ENCODE data around the gene CFAP92. TPM values are rescaled to one million over a fixed set of nuclear protein-coding genes. Genes with fewer than 3 reads are reported as not detected.
A peak's percentile ranks its signal among the peaks of the same experiment; 100 is the strongest.

Gene CFAP92, protein sequence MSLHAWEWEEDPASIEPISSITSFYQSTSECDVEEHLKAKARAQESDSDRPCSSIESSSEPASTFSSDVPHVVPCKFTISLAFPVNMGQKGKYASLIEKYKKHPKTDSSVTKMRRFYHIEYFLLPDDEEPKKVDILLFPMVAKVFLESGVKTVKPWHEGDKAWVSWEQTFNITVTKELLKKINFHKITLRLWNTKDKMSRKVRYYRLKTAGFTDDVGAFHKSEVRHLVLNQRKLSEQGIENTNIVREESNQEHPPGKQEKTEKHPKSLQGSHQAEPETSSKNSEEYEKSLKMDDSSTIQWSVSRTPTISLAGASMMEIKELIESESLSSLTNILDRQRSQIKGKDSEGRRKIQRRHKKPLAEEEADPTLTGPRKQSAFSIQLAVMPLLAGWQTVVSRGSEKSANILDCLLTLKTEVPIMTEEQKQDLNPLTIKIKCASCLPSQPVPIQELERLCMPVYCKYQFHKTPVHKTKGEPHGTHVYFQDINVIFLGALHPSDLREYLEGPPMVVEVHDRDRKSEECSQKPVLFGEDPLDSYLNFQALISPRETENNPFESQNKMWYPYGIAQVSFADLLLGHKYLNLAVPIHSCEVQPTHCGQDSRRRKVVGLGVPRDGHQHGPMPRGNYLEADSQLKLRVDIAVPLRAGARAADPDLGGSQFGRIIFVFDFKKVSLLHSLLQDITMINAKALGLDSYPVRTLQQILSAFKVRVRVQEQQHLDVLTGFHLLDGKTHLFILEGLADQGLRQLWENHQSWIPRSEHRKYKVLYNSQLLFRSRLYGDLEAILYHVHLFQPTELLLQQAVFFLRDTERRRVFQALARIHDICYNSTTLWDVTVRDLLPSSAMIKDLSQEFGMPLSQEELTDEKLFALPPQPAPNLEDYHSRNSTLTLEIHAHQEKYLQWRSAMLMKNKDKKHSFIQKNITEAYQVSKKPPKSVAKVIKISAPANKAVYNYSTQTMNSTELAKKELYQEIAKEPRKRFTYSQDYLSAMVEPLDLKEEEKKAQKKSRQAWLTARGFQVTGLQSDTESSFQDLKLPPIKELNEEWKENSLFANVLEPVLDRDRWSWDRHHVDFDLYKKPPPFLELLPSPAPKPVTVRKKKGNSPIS
- total RNA-seq (2014; rRNA removed; shearing (Covaris generic)) = not detected in 2 replicates

GRCh38 chr3:128993461-128994172 is at the start of gene CFAP92:
Gene CFAP92, minus strand, starts transcription at chr3:128994076. Its CDS starts 772 bp downstream, at chr3:128993304.
- DNase-seq (ENCODE audit: low spot score) = peak; percentile 94
- in situ Hi-C loops (cut with HindIII; ENCODE audit: low sequenced_read_pairs) = no loop called here

GRCh38 chr3:129040579-129041300 is 46.9 kb upstream of the CFAP92 start:
- in situ Hi-C loops (cut with HindIII; ENCODE audit: low sequenced_read_pairs) = no loop called here
- no peak for DNase-seq (ENCODE audit: low spot score)

DNA sequence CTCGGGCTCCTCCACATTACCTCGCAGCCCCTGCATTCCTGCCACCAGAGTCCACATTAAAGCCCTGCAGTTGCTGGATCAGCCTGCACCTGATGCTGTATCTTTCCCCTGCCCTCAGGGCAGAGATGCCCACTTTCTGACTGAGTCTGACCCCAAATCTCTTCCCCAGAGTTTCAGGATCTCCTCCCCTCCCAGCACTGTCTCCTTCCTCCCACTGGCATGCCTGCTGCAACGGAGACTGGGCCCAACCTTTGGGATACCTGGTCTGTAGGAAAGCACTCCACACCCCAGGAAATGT is 46.1 kb upstream of the CFAP92 start:
- in situ Hi-C loops (cut with HindIII; ENCODE audit: low sequenced_read_pairs) = no loop called here
- DNase-seq (ENCODE audit: low spot score) = no peak

DNA sequence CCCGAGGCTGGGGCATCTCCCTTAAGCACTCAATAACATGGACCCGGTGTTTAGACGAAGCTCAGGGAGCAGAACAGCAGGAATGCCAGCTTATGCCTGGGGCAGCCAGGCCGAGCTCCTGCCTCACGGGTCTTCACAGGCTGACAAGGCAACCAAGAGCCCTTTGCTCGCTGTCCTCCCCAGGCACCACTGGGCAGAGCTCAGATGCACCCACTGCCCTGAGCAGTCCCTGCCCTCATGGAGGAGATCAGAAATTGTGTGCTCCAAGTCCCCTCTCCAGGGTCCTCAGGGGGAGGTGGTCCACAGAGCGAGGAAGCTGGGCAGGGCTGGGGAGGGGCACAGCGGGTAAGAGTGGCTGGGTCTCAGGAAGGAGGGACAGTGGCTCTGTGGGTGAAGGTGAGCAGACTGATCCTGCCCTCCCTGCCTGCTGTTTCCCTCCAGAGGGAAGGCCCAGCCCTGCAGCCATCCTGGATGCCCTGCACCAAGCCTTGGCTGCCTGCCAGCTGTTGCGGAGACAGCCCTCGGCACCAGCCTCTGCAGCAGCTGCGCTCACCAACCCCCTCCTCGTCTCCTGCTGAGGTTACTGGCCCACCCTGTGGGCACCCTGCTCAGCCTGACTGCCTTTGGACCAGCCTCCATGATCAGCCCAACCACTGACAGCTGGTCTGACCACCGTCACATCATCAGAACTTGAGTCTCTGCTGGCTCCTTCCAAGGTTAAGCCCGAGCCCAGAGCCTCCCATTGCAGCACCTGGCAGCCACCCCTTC is 45.6 kb upstream of the CFAP92 start:
- in situ Hi-C loops (cut with HindIII; ENCODE audit: low sequenced_read_pairs) = no loop called here
- no peak for DNase-seq (ENCODE audit: low spot score)

- no peak for DNase-seq (ENCODE audit: low spot score)
These were observed 44.4 kb upstream of the CFAP92 start for GRCh38 chr3:129038121-129038855.

GRCh38 chr3:129037093-129037419 is 43.2 kb upstream of the CFAP92 start:
- in situ Hi-C loops (cut with HindIII; ENCODE audit: low sequenced_read_pairs) = no loop called here
- DNase-seq (ENCODE audit: low spot score) = no peak

More at GRCh38 chr3:129038121-129038855, 44.4 kb upstream of the CFAP92 start:
- in situ Hi-C loops (cut with HindIII; ENCODE audit: low sequenced_read_pairs) = no loop called here

DNA sequence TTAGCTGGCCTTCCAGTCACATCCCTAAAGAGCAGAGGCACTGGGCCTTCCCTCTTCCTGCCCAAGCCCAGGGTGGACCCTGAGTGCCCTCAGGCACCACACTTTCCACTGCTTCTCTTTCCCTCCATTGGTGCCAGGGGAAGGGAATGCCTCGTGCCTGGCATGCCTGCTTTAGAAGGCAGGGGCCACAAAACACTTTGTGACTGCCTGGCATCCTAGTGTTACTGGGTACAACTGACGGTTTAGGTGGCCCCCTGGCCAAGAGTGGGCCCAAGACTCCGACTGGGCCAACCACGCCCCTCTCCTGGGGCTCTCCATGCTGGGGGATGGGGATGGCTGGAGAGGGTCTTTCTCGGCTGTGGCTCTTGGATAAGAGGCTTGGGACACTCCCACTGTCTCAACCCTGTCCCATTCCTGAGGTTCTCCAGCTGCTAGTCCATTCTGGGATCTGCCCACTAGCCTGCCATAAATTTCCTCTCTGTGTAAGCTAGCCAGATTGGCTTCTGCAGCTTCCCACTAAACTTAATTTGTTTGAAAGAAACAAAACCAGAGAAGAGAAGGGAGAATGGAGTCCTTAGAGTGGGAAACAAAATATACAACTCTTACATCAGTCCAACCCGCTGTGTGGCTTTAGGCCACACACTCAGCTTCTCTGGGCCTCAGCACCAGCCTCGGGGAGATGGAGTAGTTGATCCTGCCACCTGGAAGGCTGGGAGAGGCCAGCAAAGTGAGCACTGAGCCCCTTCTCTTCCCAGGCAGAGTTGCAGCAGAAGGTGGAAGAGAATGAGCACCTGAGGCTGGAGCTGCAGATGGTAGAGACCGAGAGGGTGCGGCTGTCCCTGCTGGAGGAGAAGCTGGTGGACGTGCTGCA is 42.6 kb upstream of the CFAP92 start:
- in situ Hi-C loops (cut with HindIII; ENCODE audit: low sequenced_read_pairs) = no loop called here
- no peak for DNase-seq (ENCODE audit: low spot score)

GRCh38 chr3:129035360-129036221 is 41.7 kb upstream of the CFAP92 start:
- in situ Hi-C loops (cut with HindIII; ENCODE audit: low sequenced_read_pairs) = no loop called here
- DNase-seq (ENCODE audit: low spot score) = no peak

DNA sequence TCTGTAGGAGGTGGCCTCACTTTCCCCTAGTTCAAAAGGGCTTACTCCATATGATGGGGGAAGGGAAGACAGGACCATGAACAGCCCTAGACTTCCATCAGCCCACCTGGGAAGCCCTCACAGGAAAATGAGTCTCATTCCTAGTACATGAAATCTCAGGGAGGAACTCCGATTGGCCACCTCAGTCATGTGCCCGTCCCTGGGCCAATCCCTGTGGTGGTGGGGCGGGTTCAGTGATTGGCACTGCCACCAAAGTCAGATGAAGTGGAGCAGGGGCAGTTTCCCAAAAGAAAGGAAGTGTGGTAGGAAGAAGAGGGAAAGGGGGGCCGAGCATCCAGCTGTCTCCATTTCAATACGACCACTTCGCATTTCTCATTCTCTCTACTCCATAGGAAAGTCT is 40.8 kb upstream of the CFAP92 start:
- in situ Hi-C loops (cut with HindIII; ENCODE audit: low sequenced_read_pairs) = no loop called here
- no peak for DNase-seq (ENCODE audit: low spot score)

DNA sequence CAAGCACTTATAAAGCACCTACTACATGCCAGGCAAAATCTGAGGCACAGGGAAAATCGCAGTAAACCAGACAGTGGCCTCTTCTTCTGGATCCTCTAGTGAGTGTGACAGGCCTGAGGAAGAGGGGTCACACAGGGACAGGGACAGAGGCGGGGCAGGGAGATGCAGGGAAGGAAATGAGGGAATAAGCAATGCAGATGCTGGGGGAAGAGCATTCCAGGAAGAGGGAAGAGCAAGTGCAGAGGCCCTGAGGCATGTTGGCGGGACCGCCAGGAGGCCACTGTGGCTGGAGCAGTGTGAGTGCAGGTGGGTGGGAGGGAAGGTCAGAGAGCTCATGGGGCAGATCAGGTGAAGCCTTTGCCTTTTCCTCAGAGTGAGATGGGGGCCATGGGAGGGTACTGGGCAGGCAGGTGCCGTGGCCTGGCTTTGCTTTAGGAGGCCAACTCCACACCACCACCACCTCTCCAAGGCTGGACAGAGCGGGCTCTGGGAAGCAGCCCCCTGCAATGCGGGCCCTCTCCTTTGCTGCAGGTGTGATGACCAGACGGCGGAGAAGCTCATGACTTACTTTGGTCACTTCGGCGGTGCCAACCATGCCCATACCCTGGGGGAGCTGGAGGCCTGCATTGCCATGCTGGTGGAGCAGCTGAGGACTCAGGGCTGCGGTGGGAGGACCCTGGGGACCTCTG is 39.9 kb upstream of the CFAP92 start:
- DNase-seq (ENCODE audit: low spot score) = no peak
- in situ Hi-C loops (cut with HindIII; ENCODE audit: low sequenced_read_pairs) = no loop called here

GRCh38 chr3:129033151-129033550 is 39.3 kb upstream of the CFAP92 start:
- no peak for DNase-seq (ENCODE audit: low spot score)
- in situ Hi-C loops (cut with HindIII; ENCODE audit: low sequenced_read_pairs) = no loop called here

- no peak for DNase-seq (ENCODE audit: low spot score)
- in situ Hi-C loops (cut with HindIII; ENCODE audit: low sequenced_read_pairs) = no loop called here
These were observed 38.8 kb upstream of the CFAP92 start for GRCh38 chr3:129032716-129033115.

DNA sequence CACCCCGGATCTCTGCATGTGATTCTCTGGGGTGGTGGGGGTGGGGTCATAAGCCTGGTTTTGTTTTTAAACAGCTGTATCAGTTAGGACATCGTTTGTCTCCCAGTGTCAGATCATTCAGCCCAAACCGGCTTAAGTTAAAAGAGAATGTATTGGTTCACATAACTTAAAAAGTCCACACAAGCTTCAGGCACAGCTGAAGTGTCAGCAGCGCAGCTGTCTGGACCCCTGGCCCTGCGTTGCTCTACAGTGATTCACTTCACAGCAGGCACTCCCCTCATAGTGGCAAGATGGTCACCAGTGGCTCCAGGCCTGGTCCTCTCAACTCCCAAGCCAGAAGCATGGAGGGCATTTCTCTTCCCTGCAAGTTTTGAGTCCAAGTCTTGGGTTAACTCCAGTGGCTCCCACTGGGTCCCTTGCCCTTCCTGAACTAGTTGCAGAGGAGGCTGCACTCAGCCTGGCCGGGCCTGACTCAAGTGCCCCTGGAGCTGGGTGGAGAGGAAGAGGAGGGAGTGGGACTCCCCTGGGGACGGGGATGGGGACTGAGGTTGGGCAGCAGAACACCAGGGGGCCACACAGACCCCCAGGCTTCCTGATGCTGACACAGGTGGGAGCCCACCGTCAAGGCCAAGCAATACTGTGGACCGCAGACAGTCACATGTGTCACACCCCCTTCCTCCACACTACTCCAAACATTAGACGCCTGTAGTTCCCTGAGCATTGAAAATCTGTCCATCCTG is 37.8 kb upstream of the CFAP92 start:
- in situ Hi-C loops (cut with HindIII; ENCODE audit: low sequenced_read_pairs) = no loop called here

GRCh38 chr3:129030611-129031010 is 36.7 kb upstream of the CFAP92 start:
- DNase-seq (ENCODE audit: low spot score) = no peak
- in situ Hi-C loops (cut with HindIII; ENCODE audit: low sequenced_read_pairs) = no loop called here

More for the DNA sequence above, 37.8 kb upstream of the CFAP92 start:
- DNase-seq (ENCODE audit: low spot score) = no peak

DNA sequence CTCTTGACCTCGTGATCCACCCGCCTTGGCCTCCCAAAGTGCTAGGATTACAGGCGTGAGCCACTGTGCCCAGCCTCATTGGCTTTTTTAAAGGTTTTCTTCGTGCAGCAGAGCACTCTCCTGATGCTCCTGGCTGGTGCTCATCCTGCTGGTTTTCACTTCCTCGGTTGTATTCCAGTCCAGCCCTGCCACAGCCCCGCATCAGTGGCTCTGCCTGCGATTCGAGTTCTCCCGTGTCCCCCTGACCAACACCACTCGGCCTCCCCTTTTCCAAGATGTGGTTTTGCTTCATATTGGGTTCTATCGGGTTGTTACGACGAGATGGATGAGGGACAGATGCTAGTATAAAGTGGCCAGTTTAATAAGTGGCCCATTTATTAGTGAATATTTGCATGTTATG is 35.0 kb upstream of the CFAP92 start:
- no peak for DNase-seq (ENCODE audit: low spot score)
- in situ Hi-C loops (cut with HindIII; ENCODE audit: low sequenced_read_pairs) = no loop called here
